Measurements from ENCODE around the gene GGCX. TPM values are rescaled to one million over a fixed set of nuclear protein-coding genes. Genes with fewer than 3 reads are reported as not detected.

Gene GGCX
- total and polyA plus RNA-seq, 9 of the 15 experiments (the other 6 are each of a cell fraction or from before 2014, with no cell fraction given), result 14.4 to 47.1 (median 28.1) TPM

DNA sequence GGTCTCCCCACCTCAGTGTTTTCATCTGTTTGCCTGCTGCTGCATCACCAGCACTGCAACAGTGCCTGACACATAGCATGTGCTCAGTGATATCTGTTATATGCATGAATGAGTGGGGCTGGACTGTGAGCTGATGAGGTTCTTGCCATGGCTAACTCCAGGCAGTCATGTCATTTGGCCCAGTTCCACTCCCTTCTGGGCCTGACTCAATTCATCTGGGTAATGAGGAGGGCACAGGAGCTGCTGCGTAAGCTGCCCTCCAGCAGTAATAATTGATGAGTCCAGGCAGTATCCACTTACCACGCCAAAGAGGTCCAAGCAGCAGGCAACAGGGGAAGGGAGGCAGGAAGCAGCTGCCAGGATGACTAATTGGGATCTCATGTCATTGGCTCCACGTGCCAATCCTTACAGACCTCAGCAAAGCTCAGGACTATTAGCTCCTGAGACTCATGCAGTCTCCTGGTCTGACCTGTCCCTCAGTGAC is 56.5 kb downstream of the GGCX start:
- DNase-seq (ENCODE audit: extremely low read depth in 1 of 4, low spot score in 3 of 4) (peak in 1 of 4 experiments; percentile 54), FAIRE-seq (no peak), ATAC-seq (no peak)
- in situ Hi-C loops (cut with MboI) (no loop called here), intact Hi-C loops (cut with micrococcal nuclease) (no loop called here)
- H3K36me3 ChIP-seq (ENCODE audit: control insufficient read depth, insufficient read depth, low read length), result no peaks in the 10 kb centered on the region
- POLR2A ChIA-PET, result interaction anchor here (0.6 to 4.0 kb wide), 4 partner anchors 14 to 60 kb away, joined by 3 to 23 read pairs (median 6); partner anchors contain the start of gene MAT2A
- 63% methylated on average over 3 of the region's 3 CpGs for WGBS (ENCODE audit: insufficient coverage, low coverage, missing lambda C conversion rate)
- peak overlapping the region in 1 of 2 experiments; percentile 0; a peak in 1 of 4 replicates for H3K9ac ChIP-seq (ENCODE audit: insufficient read depth in 1 of 2, low read depth in 2 of 2, low read length in 2 of 2)
- CTCF ChIA-PET (ENCODE audit: low intra/inter-chr PET ratio), result no interaction called here
- H3K27me3 ChIP-seq (ENCODE audit: control insufficient read depth in 2 of 2, insufficient read depth in 2 of 2, low read length in 2 of 2), result no peaks in the 10 kb centered on the region
- TF ChIP-seq RCOR1 (IDR thresholded peaks at IDR 0.05; ENCODE audit: borderline replicate concordance in 1 of 2, low read depth in 2 of 2, low read length in 2 of 2), result 0 out of 4 replicates have a peak, but pooled peaks of 1 of the 2 experiments have one; percentile 16
- TF ChIP-seq NFIC (IDR thresholded peaks at IDR 0.05), result 0 out of 2 replicates have a peak, but pooled peaks have one; percentile 19
- TF ChIP-seq, protein P1, sequence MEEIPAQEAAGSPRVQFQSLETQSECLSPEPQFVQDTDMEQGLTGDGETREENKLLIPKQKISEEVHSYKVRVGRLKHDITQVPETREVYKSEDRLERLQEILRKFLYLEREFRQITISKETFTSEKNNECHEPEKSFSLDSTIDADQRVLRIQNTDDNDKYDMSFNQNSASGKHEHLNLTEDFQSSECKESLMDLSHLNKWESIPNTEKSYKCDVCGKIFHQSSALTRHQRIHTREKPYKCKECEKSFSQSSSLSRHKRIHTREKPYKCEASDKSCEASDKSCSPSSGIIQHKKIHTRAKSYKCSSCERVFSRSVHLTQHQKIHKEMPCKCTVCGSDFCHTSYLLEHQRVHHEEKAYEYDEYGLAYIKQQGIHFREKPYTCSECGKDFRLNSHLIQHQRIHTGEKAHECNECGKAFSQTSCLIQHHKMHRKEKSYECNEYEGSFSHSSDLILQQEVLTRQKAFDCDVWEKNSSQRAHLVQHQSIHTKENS (CRISPR knock-in tag; IDR thresholded peaks at IDR 0.05), result no peak
- TF ChIP-seq MEIS2 (IDR thresholded peaks at IDR 0.05; ENCODE audit: partially characterized antibody), result peak; percentile 31
- TF ChIP-seq, protein P2, sequence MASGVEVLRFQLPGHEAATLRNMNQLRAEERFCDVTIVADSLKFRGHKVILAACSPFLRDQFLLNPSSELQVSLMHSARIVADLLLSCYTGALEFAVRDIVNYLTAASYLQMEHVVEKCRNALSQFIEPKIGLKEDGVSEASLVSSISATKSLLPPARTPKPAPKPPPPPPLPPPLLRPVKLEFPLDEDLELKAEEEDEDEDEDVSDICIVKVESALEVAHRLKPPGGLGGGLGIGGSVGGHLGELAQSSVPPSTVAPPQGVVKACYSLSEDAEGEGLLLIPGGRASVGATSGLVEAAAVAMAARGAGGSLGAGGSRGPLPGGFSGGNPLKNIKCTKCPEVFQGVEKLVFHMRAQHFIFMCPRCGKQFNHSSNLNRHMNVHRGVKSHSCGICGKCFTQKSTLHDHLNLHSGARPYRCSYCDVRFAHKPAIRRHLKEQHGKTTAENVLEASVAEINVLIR (CRISPR knock-in tag; IDR thresholded peaks at IDR 0.05), result no peak
- no peak for TF ChIP-seq PTRF (tag; IDR thresholded peaks at IDR 0.05)
- peak; percentile 55 for TF ChIP-seq CBFA2T3 (IDR thresholded peaks at IDR 0.05)
- peak; percentile 8; the same call in 1 of the 2 replicates for TF ChIP-seq TAL1 (IDR thresholded peaks at IDR 0.05)
- peak; percentile 58 for TF ChIP-seq RBM25 (IDR thresholded peaks at IDR 0.05; ENCODE audit: low read depth, low read length, severe bottlenecking)
- TF ChIP-seq, protein P3, sequence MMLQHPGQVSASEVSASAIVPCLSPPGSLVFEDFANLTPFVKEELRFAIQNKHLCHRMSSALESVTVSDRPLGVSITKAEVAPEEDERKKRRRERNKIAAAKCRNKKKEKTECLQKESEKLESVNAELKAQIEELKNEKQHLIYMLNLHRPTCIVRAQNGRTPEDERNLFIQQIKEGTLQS (IDR thresholded peaks at IDR 0.05), result 0 out of 2 replicates have a peak, but pooled peaks have one; percentile 11
- TF ChIP-seq, protein P3 (CRISPR knock-in tag; conservative IDR thresholded peaks at IDR 0.05), result no peak
- TF ChIP-seq HDAC1 (IDR thresholded peaks at IDR 0.05), result peak in 1 of 2 experiments; percentile 15; a peak in 1 of 4 replicates
- no peak overlapping the region for H3K27ac ChIP-seq (ENCODE audit: extremely low read depth, low read depth, low read length)
- no peaks in the 10 kb centered on the region for H3K9me3 ChIP-seq (replicated peaks; ENCODE audit: control insufficient read depth, insufficient read depth, low read depth, low read length)
- H3K4me2 ChIP-seq (ENCODE audit: insufficient read depth, low read length), result no peak overlapping the region
- no peaks in the 10 kb centered on the region for H3K79me2 ChIP-seq (ENCODE audit: control insufficient read depth, insufficient read depth, low read length)
- H2AFZ ChIP-seq (ENCODE audit: low read depth, low read length), result peak overlapping the region; percentile 15; the same call in 1 of the 2 replicates
- H3K4me3 ChIP-seq, result no peak overlapping the region
- no TSS peak for BruUV-seq (replicated peaks)
- no peaks in the 10 kb centered on the region for H4K20me1 ChIP-seq (replicated peaks; ENCODE audit: control insufficient read depth, insufficient read depth, low read length)
- peaks cover 32 to 38% of the 10 kb centered on the region in 2 experiments for H3K4me1 ChIP-seq (replicated peaks in 1 of 2; ENCODE audit: control insufficient read depth in 2 of 2, insufficient read depth in 2 of 2, low read length in 2 of 2)
- no peaks in the 10 kb centered on the region for H3K9me1 ChIP-seq (ENCODE audit: control insufficient read depth, insufficient read depth, low read length)

Data from K562 (cell line).